GM12801 (cell line): ENCODE measurements around the gene TUBA8.

ENCODE experiments used
- TF ChIP-seq, protein P1 (sequence below): IDR thresholded peaks from one replicate; pipeline ENCODE4 v1.5.1; 2011; ENCODE audit warnings: control low read depth; ENCODE audit not compliant: insufficient read length; ENCODE audit errors: extremely low read depth

The TUBA8 gene

DNA sequence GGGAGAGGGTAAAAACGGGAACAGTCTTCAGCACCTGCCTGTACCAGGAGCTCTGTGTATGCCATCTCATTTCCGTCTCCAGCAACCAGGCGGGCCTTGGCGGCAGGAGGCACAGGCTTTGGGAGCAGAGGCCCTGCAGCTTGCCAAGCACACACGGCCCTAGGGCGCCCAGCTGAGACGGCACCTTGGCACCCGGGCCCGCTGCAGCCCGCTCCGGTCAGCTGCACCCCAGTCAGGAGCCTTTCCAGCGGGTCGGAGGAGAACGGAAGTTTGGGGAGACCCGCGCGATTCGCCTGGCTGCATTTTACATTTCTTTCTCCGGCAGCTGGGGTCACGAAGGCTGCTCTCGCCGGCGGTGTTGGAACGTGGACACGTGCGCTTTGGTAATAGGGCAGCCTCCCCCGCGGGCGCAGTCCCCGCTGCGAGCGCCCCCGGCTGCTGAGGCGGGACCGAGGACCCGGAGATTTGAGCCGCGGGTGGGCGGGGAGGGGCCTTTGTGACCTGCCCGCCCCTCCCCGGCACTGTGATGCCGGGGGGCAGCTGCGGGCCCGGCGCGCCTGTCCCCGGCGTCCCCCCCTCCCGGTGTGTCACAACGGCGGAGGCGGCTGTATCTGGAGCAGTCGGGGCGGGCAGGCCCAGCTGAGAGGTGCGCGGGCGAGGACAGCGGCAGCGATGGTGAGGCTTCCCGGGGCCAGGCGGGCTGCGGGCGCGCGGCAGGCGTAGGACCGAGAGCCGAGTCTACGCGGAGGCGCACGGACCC is at the start of gene TUBA8:
TUBA8 (plus strand) TSS at position 616 of the 760 bp plus-strand sequence; CDS start at position 673, 57 bp downstream.
- TF ChIP-seq, protein P1, sequence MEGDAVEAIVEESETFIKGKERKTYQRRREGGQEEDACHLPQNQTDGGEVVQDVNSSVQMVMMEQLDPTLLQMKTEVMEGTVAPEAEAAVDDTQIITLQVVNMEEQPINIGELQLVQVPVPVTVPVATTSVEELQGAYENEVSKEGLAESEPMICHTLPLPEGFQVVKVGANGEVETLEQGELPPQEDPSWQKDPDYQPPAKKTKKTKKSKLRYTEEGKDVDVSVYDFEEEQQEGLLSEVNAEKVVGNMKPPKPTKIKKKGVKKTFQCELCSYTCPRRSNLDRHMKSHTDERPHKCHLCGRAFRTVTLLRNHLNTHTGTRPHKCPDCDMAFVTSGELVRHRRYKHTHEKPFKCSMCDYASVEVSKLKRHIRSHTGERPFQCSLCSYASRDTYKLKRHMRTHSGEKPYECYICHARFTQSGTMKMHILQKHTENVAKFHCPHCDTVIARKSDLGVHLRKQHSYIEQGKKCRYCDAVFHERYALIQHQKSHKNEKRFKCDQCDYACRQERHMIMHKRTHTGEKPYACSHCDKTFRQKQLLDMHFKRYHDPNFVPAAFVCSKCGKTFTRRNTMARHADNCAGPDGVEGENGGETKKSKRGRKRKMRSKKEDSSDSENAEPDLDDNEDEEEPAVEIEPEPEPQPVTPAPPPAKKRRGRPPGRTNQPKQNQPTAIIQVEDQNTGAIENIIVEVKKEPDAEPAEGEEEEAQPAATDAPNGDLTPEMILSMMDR: no peak

DNA sequence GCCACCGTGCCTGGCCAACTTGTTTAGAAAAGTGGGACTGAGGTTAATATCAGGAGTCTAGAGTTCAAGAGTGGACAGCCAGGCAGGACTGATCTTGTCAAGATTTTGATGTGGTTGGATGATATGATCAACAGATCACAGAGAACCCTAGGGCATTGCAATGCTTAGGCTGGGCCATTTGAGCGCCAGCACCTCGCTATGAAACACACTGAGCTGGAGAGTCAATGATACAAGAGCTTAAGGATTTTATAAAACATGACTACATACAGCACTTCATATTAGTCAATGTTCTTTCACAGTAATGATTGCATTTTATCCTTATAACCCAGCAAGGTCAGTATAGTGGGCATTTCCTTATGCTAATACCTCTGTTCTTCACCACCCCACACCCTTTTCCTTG is 48.2 kb upstream of the TUBA8 start:
- TF ChIP-seq, protein P1: no peak

DNA sequence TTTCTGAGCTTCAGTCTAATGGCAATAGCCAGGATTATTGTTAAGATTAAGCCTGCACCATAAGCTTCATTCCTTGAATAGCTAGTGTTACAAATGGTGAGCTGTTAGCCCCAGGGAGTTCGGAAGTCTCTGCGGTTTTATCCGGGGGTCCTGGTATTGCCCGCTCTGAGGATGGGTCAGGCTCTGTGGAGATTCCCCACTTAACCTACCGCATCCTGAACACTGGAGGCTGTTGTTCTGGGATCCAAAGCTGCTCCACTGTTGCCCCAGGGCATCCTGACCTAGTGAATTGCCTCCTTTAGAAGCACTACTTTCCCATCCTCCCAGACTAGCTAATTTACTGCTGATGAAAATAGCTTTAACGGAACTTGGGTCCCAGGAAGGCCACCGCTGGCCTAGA is 47.3 kb upstream of the TUBA8 start:
- TF ChIP-seq, protein P1: no peak

DNA sequence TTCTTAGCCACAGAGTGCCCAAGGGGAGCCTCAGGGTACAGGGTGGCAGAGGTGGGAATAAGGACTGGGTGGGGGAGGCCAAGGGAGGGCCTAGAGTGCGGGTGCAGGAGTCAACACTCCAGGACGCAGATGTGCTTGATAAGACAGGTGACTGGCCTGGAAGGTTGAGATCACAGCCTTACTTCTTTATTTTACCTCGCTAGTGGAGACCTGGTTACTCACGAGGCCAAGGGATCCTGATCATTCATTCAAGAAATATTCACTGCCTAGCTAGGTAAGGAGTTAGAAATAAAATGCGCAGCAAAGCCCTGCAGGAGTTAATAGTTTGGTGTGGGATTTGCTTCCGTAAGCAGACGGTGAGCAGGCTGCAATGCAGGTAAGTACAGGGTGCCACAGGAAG is 46.0 kb upstream of the TUBA8 start:
- TF ChIP-seq, protein P1: no peak

DNA sequence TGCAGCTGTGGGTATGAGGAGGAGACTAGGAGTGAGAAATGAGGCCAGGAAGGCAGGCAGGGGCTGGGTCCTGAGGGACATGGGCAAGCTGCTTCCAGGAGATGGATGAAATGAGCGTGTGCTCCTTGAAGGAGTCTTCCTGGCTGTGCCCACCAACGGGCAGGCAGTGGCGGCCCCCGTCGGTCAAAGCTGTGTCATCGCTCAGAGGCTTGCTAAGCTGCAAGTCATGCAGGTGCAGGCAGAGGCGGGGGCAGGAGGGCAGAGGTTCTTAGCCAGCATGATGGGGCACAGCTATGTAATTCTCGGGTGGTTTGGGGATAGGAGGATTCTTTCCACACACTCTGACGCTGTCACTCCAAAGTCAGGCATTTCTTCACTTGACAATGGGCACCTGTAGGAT is 45.4 kb upstream of the TUBA8 start:
- TF ChIP-seq, protein P1: no peak

DNA sequence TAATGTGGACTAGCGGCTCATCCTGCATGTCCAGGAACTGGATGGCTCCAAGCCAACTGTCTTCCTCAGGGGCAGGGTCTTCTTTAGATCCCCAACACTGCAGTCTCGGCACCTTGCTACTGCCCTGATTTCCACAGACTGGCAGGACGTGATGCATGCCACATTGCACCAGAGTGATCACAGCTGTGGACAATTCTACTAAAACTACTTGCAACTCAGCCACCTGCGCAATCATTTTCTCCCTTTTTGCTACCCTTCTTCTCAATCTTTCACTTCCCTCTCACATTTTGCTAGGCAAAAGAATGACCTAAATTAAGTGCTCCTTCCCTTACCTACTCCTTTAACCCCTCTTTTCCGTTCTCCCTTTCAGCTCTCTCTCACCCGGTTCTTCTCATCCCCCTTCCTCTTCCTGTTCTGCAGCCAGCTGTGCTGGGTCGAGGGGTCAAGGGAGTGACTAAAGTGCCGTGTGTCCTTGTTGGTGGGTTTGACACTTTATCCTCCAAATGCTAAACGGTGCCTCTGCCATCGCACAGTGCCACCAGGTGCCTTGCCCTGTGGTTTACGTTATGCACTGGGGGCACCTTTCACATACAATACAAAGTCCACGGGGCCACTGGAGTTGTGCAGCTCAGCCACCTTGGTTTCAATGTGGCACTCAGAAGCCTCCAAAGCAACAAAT is 44.3 kb upstream of the TUBA8 start:
- TF ChIP-seq, protein P1: no peak

DNA sequence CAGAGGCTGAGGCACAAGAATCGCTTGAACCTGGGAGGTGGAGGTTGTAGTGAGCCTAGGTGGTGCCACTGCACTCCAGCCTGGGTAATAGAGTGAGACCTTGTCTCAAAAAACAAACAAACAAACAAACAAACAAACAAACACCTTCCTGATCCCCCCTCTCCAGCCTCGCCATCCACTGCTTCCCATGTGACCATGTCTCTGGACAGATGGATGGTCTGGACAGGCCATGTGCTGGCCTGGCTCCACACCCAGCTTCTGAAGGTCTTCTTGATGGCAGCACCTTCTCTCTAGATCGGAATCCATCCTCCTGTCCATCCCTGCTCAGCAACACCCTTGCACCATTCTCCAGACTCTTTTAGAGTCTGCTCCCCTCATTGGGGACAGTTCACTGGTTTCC is 43.5 kb upstream of the TUBA8 start:
- TF ChIP-seq, protein P1: no peak
